ENCODE data around the gene ZNF276.

ZNF276 gene

GRCh38 chr16:89700100-89700648 is 21.2 kb upstream of the ZNF276 start:
- peak; percentile 95 for DNase-seq
- no peaks in the 10 kb centered on the region for H3K9me3 ChIP-seq (ENCODE audit: severe bottlenecking)
- H3K27ac ChIP-seq, result peak overlapping the region; percentile 56
- peak overlapping the region; percentile 55 for H3K4me3 ChIP-seq (ENCODE audit: low read depth, low read length)
- TF ChIP-seq CTCF (IDR thresholded peaks at IDR 0.05; ENCODE audit: low read depth, low read length), result peak; percentile 60
- H3K27me3 ChIP-seq (ENCODE audit: insufficient read depth, low read depth, severe bottlenecking), result no peaks in the 10 kb centered on the region
- no peaks in the 10 kb centered on the region for H3K36me3 ChIP-seq

- Histone ChIP-seq H3K27me3 (ENCODE audit: insufficient read depth, low read depth, severe bottlenecking) (no peaks in the 10 kb centered on the region), H3K4me3 (ENCODE audit: low read depth, low read length) (peak overlapping the region; percentile 55), H3K27ac (peak overlapping the region; percentile 56), H3K9me3 (ENCODE audit: severe bottlenecking) (no peaks in the 10 kb centered on the region), H3K36me3 (no peaks in the 10 kb centered on the region)
- peak; percentile 38 for TF ChIP-seq CTCF (IDR thresholded peaks at IDR 0.05; ENCODE audit: low read depth, low read length)
- peak; percentile 34 for DNase-seq
These were observed 20.5 kb upstream of the ZNF276 start for GRCh38 chr16:89700649-89701424.

GRCh38 chr16:89701425-89702406 is 19.6 kb upstream of the ZNF276 start, which contains the start of gene SPATA2L:
SPATA2L (minus strand) TSS chr16:89701705; CDS start chr16:89701232, 473 bp downstream.
- H3K27me3 ChIP-seq (ENCODE audit: insufficient read depth, low read depth, severe bottlenecking), result no peaks in the 10 kb centered on the region
- H3K36me3 ChIP-seq, result no peaks in the 10 kb centered on the region
- H3K9me3 ChIP-seq (ENCODE audit: severe bottlenecking), result no peaks in the 10 kb centered on the region
- peak within 1 kb of the TSS; percentile 55 for H3K4me3 ChIP-seq (ENCODE audit: low read depth, low read length)
- TF ChIP-seq CTCF (IDR thresholded peaks at IDR 0.05; ENCODE audit: low read depth, low read length), result no peak
- peak within 1 kb of the TSS; percentile 56 for H3K27ac ChIP-seq
- peak; percentile 93 for DNase-seq

GRCh38 chr16:89704281-89704680 is 17.1 kb upstream of the ZNF276 start:
- H3K36me3 ChIP-seq, result no peaks in the 10 kb centered on the region
- H3K9me3 ChIP-seq (ENCODE audit: severe bottlenecking), result no peaks in the 10 kb centered on the region
- H3K27me3 ChIP-seq (ENCODE audit: insufficient read depth, low read depth, severe bottlenecking), result no peaks in the 10 kb centered on the region
- no peak overlapping the region for H3K4me3 ChIP-seq (ENCODE audit: low read depth, low read length)
- no peak for DNase-seq
- H3K27ac ChIP-seq, result no peak overlapping the region
- no peak for TF ChIP-seq CTCF (IDR thresholded peaks at IDR 0.05; ENCODE audit: low read depth, low read length)

DNA sequence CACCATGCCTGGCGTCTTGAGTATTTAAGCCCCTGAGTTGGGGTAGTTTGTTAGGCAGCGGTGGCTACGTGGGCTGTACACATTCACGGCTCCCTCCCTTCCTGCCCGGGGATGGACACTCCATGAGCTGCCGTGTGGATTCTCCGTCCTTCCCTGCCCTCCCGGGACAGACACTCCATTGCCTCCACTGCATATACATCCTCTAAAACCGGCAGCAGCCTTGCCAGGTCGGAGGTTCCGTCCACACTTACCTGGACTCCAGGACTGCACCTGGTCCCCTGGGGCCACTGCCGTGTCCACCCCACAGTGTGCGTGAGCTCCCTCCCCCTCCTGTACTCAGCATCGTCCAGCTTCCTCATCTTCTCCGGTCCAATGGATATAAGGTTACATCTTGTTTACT is 16.3 kb upstream of the ZNF276 start:
- H3K27ac ChIP-seq, result no peak overlapping the region
- no peaks in the 10 kb centered on the region for H3K9me3 ChIP-seq (ENCODE audit: severe bottlenecking)
- no peak for TF ChIP-seq CTCF (IDR thresholded peaks at IDR 0.05; ENCODE audit: low read depth, low read length)
- H3K4me3 ChIP-seq (ENCODE audit: low read depth, low read length), result no peak overlapping the region
- no peak for DNase-seq
- no peaks in the 10 kb centered on the region for H3K27me3 ChIP-seq (ENCODE audit: insufficient read depth, low read depth, severe bottlenecking)
- no peaks in the 10 kb centered on the region for H3K36me3 ChIP-seq
